Measurements from ENCODE around the gene PNPLA5. TPM values are rescaled to one million over a fixed set of nuclear protein-coding genes. Genes with fewer than 3 reads are reported as not detected.

Gene PNPLA5
- total RNA-seq, 1 experiment from 2014 or later, result not detected

DNA sequence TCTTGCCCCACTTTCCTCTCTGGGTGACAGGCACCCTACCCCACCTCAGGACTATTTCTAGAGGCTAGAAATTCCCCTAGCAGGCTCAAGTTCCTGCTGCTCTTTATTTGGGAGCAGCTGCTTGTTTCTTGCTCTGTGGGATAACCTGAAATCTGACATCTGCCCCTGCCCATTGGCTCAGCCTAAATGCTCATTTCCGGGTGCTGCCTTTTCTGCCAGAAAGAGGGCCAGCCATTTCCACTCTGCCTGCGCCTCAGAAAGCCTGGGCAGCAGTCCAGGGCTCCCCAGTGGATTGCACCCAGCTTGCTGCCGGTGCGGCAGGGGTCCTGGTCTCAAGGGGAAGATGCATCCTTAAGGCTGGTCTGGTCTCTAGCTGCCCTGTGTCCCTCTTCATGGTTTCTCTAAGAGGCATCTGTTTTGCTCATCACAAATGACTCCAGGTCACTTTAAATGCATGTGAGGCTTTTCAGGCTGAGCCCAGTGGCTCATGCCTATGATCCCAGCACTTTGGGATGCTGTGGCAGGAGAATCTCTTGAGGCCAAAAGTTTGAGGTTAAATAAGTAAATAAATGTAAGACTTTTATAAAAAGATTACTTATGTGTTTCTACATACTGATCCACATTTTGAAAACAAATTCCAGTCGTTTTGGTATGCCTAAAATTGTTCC lies 10.3 kb upstream of the PNPLA5 start:
- no peak for DNase-seq (ENCODE audit: low read depth)

DNA sequence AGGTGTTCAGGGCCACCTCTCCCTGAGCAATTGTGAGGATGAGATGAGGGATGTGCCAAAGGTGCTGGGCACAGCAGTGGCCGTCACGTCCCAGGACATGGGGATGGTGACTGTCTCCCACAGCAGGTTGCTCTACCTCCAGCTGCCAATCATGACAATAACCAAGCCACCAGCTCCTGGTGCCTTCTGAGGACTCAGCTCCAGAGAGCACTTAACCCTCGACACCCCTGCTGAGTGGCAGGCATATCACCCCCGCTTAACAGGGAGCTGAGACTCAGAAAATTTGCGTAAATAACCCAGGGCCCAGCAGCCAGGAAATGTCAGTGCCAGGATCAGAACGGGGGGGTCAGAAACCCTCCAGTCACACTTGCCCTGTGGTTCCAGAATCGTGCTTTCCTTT lies 8.4 kb upstream of the PNPLA5 start:
- DNase-seq (ENCODE audit: low read depth), result no peak

DNA sequence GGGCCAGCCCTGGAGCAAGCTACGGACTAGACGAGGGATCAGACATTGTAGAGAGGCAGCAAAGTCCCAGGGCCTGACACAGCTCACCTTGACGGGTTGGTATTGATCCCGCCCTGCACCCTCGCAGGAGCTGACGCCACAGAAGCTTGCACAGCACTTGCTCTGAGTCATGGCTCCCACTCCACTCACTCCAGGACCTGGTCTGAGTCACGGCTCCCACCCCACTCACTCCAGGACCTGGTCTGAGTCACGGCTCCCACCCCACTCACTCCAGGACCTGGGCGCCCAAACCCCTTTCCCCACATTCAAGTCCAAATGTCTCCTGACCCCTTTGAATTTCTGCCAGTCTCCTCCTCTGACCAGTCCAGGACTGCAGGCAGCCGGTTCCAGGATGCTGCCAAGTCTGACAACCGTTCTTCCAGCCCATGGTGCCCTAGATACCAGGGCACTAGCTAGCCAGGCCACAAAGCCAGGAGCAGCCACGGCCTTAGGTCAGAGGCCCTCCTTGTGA lies 6.0 kb upstream of the PNPLA5 start:
- DNase-seq (ENCODE audit: low read depth), result no peak

DNA sequence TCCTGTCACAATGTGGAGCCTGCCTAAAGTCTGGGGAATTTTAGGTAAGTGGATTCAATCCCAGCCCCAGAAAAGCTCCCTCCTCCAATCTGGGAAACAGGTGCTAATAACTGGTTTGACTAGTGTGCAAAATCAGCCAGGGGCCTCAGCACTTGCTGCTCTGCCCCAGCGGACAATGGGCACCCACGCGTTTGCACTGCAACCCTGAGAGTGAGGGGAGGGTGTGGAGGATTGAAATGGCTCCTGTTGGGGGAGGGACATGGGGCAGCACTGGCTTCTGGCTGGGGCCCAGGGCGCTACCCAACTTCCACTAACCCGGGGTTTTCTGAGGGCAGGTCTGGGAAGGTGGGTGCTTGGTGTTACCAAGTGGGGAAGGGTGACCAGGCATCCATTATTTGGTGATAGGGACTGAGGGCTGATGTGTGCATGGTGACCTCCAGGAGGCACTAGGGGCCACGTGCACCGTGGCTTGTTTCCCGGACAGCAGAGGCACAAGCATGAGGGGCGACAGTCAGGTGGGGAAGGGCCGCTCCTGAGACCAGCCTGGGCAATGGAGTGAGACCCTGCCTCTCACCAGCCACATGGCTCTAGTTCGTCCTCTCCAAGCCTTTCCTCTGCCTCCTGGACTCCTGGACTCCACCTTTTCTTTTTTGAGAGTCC lies 4.3 kb upstream of the PNPLA5 start:
- DNase-seq (ENCODE audit: low read depth), result no peak

DNA sequence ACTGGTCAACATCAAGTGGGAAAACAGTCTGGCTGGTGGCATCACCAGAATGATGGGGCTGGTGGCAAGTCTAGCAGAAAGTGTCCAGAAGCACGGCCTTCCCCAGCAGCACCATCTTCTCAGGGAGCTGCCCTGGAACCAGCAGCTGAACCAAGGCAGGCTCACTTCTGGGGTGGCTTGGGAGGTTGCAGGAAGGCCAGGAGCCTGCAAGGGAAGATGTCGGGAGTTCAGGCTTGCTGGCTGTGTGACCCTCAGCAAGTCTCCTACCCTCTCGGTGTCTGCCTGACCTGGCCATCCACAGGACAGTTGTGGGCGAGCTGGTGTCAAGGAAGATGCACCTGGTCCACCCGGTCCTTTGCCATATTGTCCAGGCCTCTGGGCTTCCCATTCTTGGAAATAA lies 2.3 kb upstream of the PNPLA5 start:
- DNase-seq (ENCODE audit: low read depth), result no peak

DNA sequence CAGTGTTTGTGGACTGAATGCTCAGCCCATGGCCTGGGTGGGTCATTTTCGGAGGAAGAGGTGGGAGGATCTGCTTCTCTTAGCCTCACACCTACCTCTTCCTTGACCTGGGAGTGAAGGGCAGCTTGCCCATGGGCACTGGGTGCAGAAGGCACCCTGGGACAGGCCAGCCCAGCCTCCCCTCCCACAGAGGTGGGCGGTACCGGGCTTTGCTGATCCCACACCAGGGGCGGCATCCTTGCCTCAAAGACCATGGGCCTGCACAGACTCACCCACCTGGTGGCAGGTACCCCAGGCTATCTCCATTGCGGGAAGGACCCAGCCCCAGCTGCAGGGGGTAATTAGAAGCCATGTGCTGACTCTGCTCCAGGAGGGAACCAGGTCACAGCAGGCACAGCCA lies 1.5 kb upstream of the PNPLA5 start:
- DNase-seq (ENCODE audit: low read depth), result no peak

DNA sequence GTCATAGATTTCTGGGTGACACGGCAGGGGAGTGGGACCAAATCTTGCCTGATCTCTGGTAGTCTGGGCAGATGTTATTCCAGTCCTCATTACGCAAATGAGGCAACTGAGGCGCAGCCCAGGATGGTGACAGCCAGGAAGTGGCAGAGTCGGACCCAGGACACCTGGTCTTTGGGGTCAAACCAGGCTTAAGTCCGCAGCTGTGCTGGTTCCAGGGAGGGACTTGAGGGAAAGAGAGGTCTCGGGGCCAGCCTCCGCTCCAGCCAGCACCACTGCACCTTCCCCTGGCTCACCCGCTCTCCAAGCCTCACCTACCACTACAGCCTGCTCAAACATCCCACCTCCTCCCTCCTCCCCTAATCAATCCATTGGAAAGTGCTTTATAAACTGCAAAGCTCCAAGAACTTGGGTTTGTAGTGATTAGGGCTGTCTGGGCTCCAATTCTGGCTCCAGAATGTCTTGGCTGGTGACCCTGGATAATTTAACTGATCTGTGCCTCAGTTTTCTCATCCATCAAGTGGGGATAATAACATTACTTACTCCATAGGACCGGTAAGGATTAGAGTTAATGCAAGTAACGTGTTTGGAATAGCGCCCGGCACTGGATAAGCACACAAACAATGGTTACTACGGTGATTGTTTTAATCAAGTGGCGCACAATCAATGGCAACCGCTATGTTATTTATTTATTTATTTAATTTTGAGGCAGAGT lies 526 bp upstream of the PNPLA5 start:
- no peak for DNase-seq (ENCODE audit: low read depth)

DNA sequence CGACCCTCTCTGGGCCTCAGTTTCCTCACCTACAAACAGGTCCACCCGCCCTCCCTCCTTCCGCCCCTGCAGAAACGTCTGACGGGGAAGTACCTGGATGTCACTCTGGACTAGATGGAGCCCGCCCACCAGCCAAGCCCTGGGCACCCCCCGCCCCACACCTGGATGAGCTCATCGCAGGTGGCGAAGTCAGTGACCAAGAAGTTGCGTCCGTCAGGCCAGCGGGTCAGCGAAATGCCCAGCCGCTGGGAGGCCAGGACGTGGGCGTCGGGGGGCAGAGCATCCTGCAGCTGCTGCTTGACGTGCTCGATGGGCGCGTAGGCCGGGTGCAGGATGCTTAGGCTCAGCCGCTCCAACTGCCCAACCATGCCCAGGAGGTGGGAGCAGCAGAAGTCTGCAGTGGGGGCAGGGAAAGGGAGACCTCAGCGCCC lies 897 bp downstream of the PNPLA5 start:
- no peak for DNase-seq (ENCODE audit: low read depth)

DNA sequence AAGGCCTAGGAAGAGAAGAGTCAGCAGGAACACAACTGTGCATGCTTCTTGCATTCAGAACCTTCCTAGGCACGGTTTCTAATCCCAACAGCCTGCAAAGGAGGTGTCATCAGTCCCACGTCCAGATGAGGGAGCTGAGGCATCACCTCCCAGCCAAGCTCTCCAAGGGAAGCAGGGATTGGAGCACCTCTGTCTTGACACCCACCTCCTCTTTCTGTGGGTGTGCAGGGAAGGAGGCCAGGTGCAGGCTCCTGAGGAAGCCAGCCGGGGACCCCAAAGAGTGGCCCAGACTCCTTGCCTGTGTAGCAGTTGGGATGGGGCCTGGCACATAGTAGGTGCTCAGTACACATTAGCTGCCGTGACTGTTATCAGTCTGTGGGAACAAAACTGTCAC lies 2.0 kb downstream of the PNPLA5 start:
- no peak for DNase-seq (ENCODE audit: low read depth)

DNA sequence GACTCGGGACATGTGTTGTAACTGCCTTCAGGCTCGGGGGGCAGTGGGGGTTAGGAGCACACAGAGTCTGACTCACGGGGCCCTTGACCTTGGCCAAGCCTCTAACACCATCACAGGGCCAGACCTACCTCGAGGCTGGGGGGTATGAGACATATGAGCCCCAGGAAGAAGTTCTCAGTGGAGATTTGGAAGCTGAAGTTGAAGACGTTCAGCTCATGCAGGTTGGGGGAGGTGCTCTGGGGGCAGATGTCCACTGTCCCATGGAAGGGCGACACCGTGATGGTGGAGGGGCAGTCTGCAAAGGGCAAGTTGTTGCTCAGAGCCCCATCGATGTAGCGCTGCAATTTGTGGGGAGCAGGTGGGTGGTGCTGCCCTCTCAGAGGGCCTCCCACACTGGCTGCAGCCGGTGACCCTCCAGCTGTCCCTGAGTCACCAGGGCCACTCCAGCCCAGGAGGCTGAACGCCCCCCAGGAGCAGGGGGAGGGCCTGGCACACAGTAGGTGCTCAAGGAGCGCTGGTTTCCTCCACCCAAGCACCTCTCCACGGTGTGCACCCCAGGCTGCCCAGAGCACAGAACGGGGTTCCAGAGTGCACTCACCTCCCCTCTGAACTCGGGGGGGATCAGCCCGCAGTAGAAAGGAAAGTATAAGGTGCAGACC lies 2.5 kb downstream of the PNPLA5 start:
- DNase-seq (ENCODE audit: low read depth), result no peak

DNA sequence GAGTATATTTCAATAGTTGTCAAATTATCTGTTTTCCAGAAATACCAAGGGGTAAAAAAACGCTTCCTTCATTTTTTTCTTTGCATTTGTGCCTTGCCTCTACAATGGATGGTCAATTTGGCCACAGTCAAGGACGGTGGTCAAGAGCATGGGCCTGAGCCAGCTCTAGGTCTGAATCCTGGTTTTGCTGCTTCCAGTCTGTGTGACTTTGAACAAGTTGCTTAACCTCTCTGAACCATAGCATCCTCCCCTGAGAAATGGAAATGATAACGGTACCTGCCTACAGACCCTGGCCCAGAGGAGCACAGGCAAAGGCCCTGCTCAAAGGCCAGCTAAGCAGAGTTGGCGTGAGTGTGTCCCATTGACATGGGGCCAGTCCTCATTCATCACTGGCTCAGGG lies 3.1 kb downstream of the PNPLA5 start:
- DNase-seq (ENCODE audit: low read depth), result no peak

DNA sequence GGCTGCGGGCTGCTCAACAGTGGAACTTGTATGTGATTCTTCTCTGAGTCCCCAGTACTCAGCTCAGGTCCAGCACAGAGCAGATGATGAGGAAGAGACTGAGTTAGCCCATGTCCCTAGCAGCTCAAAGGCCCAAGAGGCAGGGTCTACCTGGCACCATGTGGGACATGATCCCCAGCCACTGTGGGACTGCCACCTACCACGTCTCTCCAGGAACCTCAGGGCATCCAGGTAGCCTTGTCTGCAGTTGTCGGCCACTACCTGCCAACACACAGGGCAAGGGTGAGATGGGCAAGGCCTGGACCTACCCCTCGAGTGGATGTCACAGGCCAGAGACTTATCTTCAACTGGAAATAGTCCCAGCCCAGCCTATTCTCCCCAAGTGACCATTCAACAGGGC lies 4.4 kb downstream of the PNPLA5 start:
- no peak for DNase-seq (ENCODE audit: low read depth)

DNA sequence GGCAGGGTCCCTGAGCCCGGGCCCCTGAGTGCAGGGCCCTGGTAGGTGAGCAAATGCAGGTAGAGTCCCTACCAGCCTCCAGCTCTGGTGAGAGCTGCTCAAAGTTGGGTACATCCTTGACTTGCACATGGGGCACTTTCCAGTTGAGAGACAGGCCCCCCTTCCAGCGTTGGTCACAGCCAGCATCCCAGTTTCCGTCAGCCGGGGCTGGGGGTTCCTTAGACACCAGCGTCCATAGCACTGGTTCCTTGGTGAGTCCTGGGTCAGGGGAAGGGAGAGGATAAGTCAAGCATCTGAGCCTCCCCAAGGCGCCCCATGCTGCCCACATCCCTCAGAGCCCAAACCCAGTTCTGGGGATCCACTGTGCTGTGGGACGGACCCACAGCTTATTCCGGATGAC lies 5.6 kb downstream of the PNPLA5 start:
- DNase-seq (ENCODE audit: low read depth), result no peak

DNA sequence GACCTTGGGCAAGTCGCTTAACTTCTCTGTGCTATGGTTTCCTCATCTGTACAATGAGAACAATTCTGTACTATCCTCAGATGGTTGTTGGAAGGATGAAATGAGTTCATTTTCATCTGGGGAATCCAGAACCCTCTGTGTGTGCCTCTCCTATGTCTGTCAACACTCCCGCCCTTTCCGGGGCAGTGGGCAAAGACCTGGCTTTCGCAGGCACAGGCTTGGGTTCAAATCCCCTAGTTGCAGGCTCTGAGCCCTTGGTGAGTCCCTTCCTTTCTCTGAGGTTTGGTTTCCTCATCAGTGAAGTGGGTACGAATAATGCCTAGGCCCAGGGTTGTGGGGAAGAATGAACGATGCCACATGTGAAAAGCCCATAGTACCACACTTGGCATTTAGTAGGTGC lies 6.0 kb downstream of the PNPLA5 start:
- no peak for DNase-seq (ENCODE audit: low read depth)

DNA sequence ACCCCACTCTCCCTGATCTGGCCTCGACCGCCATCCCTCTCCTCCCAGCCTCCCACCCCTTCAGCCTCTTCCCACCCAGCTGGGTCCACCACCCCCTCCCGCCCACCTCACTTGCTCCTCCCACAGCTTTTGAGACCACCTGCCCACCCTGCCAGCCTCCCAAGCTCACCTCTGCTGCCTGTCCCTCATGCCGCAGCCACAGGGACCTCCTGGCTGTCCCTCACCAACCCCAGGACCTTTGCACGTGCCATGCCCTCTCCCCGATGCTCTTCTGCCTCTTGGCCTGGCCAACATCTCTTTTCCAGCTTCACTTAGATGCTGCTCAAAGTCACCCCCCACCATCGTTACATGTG lies 6.5 kb downstream of the PNPLA5 start:
- DNase-seq (ENCODE audit: low read depth), result no peak

DNA sequence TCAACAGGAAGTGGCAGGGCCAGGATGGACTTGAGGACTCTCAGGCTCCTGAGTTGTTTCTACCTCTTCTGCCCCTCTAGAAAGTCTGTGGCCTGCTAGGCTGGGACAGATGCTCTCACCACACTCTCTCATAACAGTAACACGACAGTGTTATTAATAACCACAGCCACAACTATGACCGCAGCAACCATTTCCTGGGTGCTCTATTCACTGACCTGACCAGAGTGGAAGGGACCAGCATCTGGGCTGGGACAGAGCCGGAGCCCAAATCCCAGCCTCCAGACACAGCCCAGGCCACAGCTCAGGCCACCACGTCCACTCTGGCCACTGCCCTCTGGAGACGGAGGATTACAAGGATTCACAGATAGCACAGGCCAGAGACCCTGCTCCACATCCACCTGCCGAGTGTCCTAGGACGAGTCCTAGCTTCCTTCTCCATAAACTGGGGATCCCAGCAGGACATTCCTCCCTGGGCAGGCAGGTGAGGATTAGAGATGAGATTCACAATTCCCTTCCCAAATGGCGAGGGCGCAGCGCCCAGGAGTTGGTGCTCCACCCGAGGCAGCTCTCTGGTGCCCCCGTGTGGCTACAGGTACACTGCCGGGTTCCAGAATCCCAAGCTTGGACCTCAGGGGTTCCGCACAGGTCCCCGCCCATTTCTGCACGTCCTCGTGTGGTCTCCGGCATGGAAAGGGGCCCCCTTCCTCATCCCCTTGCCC lies 7.1 kb downstream of the PNPLA5 start:
- no peak for DNase-seq (ENCODE audit: low read depth)

DNA sequence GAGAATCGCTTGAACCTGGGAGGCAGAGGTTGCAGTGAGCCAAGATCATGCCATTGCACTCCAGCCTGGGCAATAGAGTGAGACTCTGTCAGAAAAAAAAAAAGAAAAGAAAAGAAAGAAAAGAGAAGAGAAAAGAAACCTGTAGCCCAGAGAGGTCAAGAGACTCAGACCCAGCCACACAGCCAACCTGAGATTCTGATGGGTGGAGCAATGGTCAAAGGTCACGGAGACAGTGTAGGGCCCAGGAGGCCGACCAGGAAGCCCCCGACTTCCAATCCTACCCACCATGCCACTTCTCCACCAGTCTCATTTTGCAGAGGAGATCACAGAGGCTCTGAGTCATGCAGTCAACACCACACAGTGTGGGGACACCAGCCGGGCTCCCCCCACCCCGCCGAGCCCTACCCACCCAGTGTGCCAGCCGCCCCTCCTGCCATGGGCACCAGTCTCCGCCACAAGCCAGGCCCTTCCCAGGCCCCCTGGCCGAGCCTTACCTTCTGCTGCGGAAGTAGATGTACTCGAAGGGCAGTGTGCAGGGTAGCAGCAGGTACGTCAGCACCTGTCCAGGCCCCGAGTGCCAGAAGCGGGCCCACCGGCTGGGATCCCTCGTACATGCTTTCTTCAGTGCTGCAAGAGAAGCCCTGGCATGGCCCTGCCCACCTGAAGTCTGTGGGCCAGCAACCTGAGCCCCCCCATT lies 7.9 kb downstream of the PNPLA5 start:
- no peak for DNase-seq (ENCODE audit: low read depth)

DNA sequence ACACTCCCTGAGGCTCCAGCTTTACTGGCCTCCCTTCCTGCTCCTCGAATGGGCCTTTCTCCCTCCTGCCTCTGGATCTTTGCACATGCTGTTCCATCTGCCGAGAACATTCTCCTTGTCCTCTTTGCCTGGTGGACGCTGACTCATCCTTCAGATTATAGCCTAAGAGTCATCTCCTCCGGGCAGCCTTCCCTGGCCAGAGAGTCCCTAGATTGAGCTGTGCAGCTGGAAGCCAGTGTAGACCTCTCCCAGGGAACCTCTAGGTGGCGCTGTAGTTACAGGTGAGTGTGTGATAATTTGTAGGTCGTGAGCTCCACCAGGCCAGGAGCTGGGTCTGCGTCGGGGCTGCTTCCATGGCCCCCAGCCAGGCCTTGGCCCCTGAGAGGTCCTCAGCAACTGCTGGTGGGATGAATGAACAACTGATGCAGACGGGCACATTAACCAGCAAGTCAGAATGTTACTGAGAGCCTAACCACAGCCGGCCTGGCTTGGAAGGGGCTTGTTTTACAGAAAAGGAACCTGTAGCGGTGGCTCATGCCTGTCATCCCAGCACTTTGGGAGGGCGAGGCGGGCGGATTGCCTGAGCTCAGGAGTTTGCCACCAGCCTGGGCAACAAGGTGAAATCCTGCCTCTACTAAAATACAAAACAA lies 8.7 kb downstream of the PNPLA5 start:
- peak; percentile 83 for DNase-seq (ENCODE audit: low read depth)

DNA sequence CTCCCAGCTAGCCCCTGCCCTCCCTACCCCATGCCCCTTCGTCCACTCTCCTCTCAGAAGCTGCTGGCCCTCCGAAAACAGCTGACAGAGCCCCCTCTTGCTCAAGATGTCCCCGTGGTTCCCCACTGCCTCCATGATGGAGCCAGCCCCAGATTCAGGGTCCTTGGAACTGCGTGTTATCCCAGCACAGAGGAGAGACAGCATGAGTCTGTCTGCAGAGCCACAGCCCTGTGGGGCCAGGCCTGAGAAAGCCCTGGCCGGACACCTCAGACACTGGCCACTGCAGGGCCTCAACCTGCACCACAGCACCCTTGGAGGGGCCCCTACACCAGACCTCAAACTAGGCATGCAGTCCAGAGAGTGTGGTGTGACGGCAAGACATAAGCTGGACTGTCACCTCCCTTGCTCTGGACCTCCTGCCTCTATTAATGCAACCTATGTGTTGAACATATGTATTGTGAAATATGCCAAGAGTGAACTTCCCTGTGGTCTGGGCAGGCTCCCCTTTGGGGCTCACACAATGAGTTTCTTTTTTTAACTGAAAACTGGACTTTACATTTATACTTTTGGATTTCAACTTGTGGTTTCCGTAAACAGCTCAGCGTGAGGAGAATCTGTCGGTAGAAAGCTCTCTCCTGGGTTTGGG lies 9.6 kb downstream of the PNPLA5 start:
- no peak for DNase-seq (ENCODE audit: low read depth)

Measured in HT1080 (cell line).